ENCODE measurements around the gene ABHD5. TPM values are rescaled to one million over a fixed set of nuclear protein-coding genes. Genes with fewer than 3 reads are reported as not detected.

Gene ABHD5
- total RNA-seq, 1 donor, result 37.6 TPM

- no peaks in the 10 kb centered on the region for H3K9me3 ChIP-seq (ENCODE audit: low read depth, low read length)
- no peaks in the 10 kb centered on the region for H3K79me2 ChIP-seq (ENCODE audit: insufficient read depth, low read length)
These were observed 17.3 kb downstream of the ABHD5 start for GRCh38 chr3:43707998-43708397.

GRCh38 chr3:43709022-43709421 lies 18.3 kb downstream of the ABHD5 start:
- Histone ChIP-seq H3K36me3 (ENCODE audit: insufficient read depth, low read length) (peaks cover 20% of the 10 kb centered on the region), H3K4me1 (ENCODE audit: insufficient read depth, low read length) (peaks cover 19% of the 10 kb centered on the region), H2AFZ (ENCODE audit: low read length) (no peak overlapping the region), H3K27me3 (ENCODE audit: insufficient read depth, low read length) (no peaks in the 10 kb centered on the region), H3K9me3 (ENCODE audit: low read depth, low read length) (no peaks in the 10 kb centered on the region), H3K79me2 (ENCODE audit: insufficient read depth, low read length) (no peaks in the 10 kb centered on the region), H3K27ac (ENCODE audit: low read depth, low read length) (peak overlapping the region; percentile 41), H4K20me1 (ENCODE audit: insufficient read depth, low read length) (no peaks in the 10 kb centered on the region), H3K4me3 (ENCODE audit: insufficient read depth, low read length) (no peak overlapping the region), H3K4me2 (ENCODE audit: insufficient read depth, low read length) (no peak overlapping the region)
- no peak for TF ChIP-seq CTCF (IDR thresholded peaks at IDR 0.05; ENCODE audit: extremely low read depth, low read depth, low read length)
- DNase-seq (ENCODE audit: insufficient read length, low spot score, missing footprints), result no peak

More at GRCh38 chr3:43707998-43708397, 17.3 kb downstream of the ABHD5 start:
- Histone ChIP-seq H3K36me3 (ENCODE audit: insufficient read depth, low read length) (peaks cover 19% of the 10 kb centered on the region), H3K4me3 (ENCODE audit: insufficient read depth, low read length) (no peak overlapping the region), H3K27ac (ENCODE audit: low read depth, low read length) (peak overlapping the region; percentile 41), H3K27me3 (ENCODE audit: insufficient read depth, low read length) (no peaks in the 10 kb centered on the region), H2AFZ (ENCODE audit: low read length) (no peak overlapping the region), H4K20me1 (ENCODE audit: insufficient read depth, low read length) (no peaks in the 10 kb centered on the region), H3K4me2 (ENCODE audit: insufficient read depth, low read length) (no peak overlapping the region), H3K4me1 (ENCODE audit: insufficient read depth, low read length) (peaks cover 19% of the 10 kb centered on the region)
- no peak for TF ChIP-seq CTCF (IDR thresholded peaks at IDR 0.05; ENCODE audit: extremely low read depth, low read depth, low read length)
- DNase-seq (ENCODE audit: insufficient read length, low spot score, missing footprints), result peak; percentile 58

- no peak overlapping the region for H3K27ac ChIP-seq (ENCODE audit: low read depth, low read length)
- peaks cover 20% of the 10 kb centered on the region for H3K36me3 ChIP-seq (ENCODE audit: insufficient read depth, low read length)
- no peak overlapping the region for H3K4me3 ChIP-seq (ENCODE audit: insufficient read depth, low read length)
- no peak overlapping the region for H3K4me2 ChIP-seq (ENCODE audit: insufficient read depth, low read length)
- H3K79me2 ChIP-seq (ENCODE audit: insufficient read depth, low read length), result no peaks in the 10 kb centered on the region
- no peak overlapping the region for H2AFZ ChIP-seq (ENCODE audit: low read length)
- H3K9me3 ChIP-seq (ENCODE audit: low read depth, low read length), result no peaks in the 10 kb centered on the region
- H3K4me1 ChIP-seq (ENCODE audit: insufficient read depth, low read length), result peaks cover 19% of the 10 kb centered on the region
- H4K20me1 ChIP-seq (ENCODE audit: insufficient read depth, low read length), result no peaks in the 10 kb centered on the region
- H3K27me3 ChIP-seq (ENCODE audit: insufficient read depth, low read length), result no peaks in the 10 kb centered on the region
- DNase-seq (ENCODE audit: insufficient read length, low spot score, missing footprints), result no peak
- no peak for TF ChIP-seq CTCF (IDR thresholded peaks at IDR 0.05; ENCODE audit: extremely low read depth, low read depth, low read length)
These were observed 19.9 kb downstream of the ABHD5 start for GRCh38 chr3:43710607-43711006.

- Histone ChIP-seq H3K27ac (ENCODE audit: low read depth, low read length) (no peak overlapping the region), H4K20me1 (ENCODE audit: insufficient read depth, low read length) (no peaks in the 10 kb centered on the region), H3K4me2 (ENCODE audit: insufficient read depth, low read length) (no peak overlapping the region), H2AFZ (ENCODE audit: low read length) (no peak overlapping the region), H3K27me3 (ENCODE audit: insufficient read depth, low read length) (no peaks in the 10 kb centered on the region), H3K4me3 (ENCODE audit: insufficient read depth, low read length) (no peak overlapping the region), H3K79me2 (ENCODE audit: insufficient read depth, low read length) (no peaks in the 10 kb centered on the region), H3K4me1 (ENCODE audit: insufficient read depth, low read length) (peaks cover 12% of the 10 kb centered on the region), H3K36me3 (ENCODE audit: insufficient read depth, low read length) (peaks cover 17% of the 10 kb centered on the region), H3K9me3 (ENCODE audit: low read depth, low read length) (no peaks in the 10 kb centered on the region)
- no peak for TF ChIP-seq CTCF (IDR thresholded peaks at IDR 0.05; ENCODE audit: extremely low read depth, low read depth, low read length)
- DNase-seq (ENCODE audit: insufficient read length, low spot score, missing footprints), result no peak
These were observed 27.6 kb downstream of the ABHD5 start for GRCh38 chr3:43718296-43718695.

Measured in osteoblast (primary cell).